PC-9 (cell line): ENCODE data around the gene PRKCB. TPM values are rescaled to one million over a fixed set of nuclear protein-coding genes. Genes with fewer than 3 reads are reported as not detected.

Source experiments
- BruUV-seq: library from RNA; stranded (reverse); fragments of 400-500 nt; replicated peaks from 2 replicates; lab custom pipeline; 2021; lab: Mats Ljungman, UMichigan
- CTCF ChIA-PET: fragments of 300-600 bp; sonication (Branson Sonifier 250); formaldehyde crosslinking; loops from one replicate; lab custom pipeline; 2022; ENCODE audit warnings: antibody characterized with exemption; lab: Charles Lee
- POLR2A ChIA-PET: fragments of 300-600 bp; sonication (Branson Sonifier 250); formaldehyde crosslinking; loops from one replicate; lab custom pipeline; 2022; ENCODE audit warnings: antibody characterized with exemption; ENCODE audit not compliant: unreplicated experiment; lab: Charles Lee
- DNase-seq, 2 experiments: peaks; one replicate each; pipeline versions ENCODE4 v3.0.0 to v3.0.0-alpha.2; 2015 to 2022; ENCODE audit warnings: mixed read lengths in 1 of 2
- H2AFZ ChIP-seq: fragments of 200-600 bp; sonication (generic); 2 replicates; pipeline ENCODE4 v1.8.1; 2017; ENCODE audit warnings: antibody characterized with exemption
- H3F3A ChIP-seq: fragments of 200-600 bp; sonication (generic); 2 replicates; pipeline ENCODE4 v1.8.1; 2017; ENCODE audit warnings: antibody characterized with exemption, mild to moderate bottlenecking, low read depth; ENCODE audit not compliant: insufficient read depth
- H3K27ac ChIP-seq: fragments of 200-600 bp; sonication (generic); 2 replicates; pipeline ENCODE4 v1.6.1; 2016; ENCODE audit warnings: mixed run types
- H3K27me3 ChIP-seq: fragments of 200-600 bp; sonication (generic); 2 replicates; pipeline ENCODE4 v1.6.1; 2016; ENCODE audit warnings: low read depth, mixed run types; ENCODE audit not compliant: insufficient read depth
- H3K36me3 ChIP-seq: fragments of 200-600 bp; sonication (generic); 2 replicates; pipeline ENCODE4 v1.6.1; 2016; ENCODE audit warnings: low read depth, mixed run types
- H3K4me1 ChIP-seq: fragments of 200-600 bp; sonication (generic); replicated peaks from 2 replicates; pipeline ENCODE4 v1.6.1; 2016; ENCODE audit warnings: mixed run types; ENCODE audit not compliant: insufficient read depth
- H3K4me2 ChIP-seq: fragments of 200-600 bp; sonication (generic); 2 replicates; pipeline ENCODE4 v1.6.1; 2017; ENCODE audit warnings: mixed run types
- H3K4me3 ChIP-seq: fragments of 200-600 bp; sonication (generic); 2 replicates; pipeline ENCODE4 v1.6.1; 2016; ENCODE audit warnings: mixed run types
- H3K79me2 ChIP-seq: fragments of 200-600 bp; sonication (generic); 2 replicates; pipeline ENCODE4 v1.6.1; 2017; ENCODE audit warnings: low read depth, mixed run types
- H3K9me2 ChIP-seq: fragments of 200-600 bp; sonication (generic); 2 replicates; pipeline ENCODE4 v1.8.1; 2017; ENCODE audit warnings: mild to moderate bottlenecking; ENCODE audit not compliant: insufficient read depth
- H3K9me3 ChIP-seq: fragments of 200-600 bp; sonication (generic); 2 replicates; pipeline ENCODE4 v1.8.1; 2016; ENCODE audit warnings: low read depth; ENCODE audit not compliant: insufficient read depth
- H4K20me1 ChIP-seq: fragments of 200-600 bp; sonication (generic); 2 replicates; pipeline ENCODE4 v1.8.1; 2017; ENCODE audit not compliant: insufficient read depth
- CTCF ChIP-seq: fragments of 200-600 bp; sonication (generic); conservative IDR thresholded peaks from 2 replicates; pipeline ENCODE4 v1.6.1; 2017; ENCODE audit warnings: mixed run types, antibody characterized with exemption, mild to moderate bottlenecking, moderate library complexity
- EZH2 ChIP-seq: fragments of 200-600 bp; sonication (generic); IDR thresholded peaks from 2 replicates; pipeline ENCODE4 v1.8.0; 2017; ENCODE audit warnings: antibody characterized with exemption, low read depth
- intact Hi-C: fragments of 100-400 bp; cut with micrococcal nuclease; formaldehyde crosslinking; loops from one replicate; pipeline ENCODE4 v1.10.0; 2022; ENCODE audit not compliant: unreplicated experiment
- total RNA-seq: library from RNA; stranded (reverse); gene quantifications from 2 replicates; pipeline ENCODE4 v1.2.3, GENCODE V29; 2021

The PRKCB gene
- total RNA-seq, 1 experiment from 2014 or later: not detected

- TF ChIP-seq EZH2 (no peak), CTCF (no peak)
- Histone ChIP-seq H3F3A (no peaks in the 10 kb centered on the region), H3K4me1 (no peaks in the 10 kb centered on the region), H2AFZ (no peak overlapping the region), H3K36me3 (no peaks in the 10 kb centered on the region), H3K27me3 (peaks cover 29% of the 10 kb centered on the region), H4K20me1 (no peaks in the 10 kb centered on the region), H3K27ac (no peak overlapping the region), H3K79me2 (no peaks in the 10 kb centered on the region), H3K4me3 (no peak overlapping the region), H3K9me2 (no peaks in the 10 kb centered on the region), H3K9me3 (no peaks in the 10 kb centered on the region), H3K4me2 (no peak overlapping the region)
- DNase-seq: no peak
- POLR2A ChIA-PET: no interaction called here
- no TSS peak for BruUV-seq
- intact Hi-C loops: no loop called here
- CTCF ChIA-PET: no interaction called here
Measured at GRCh38 chr16:23979982-23980381, 144.2 kb downstream of the PRKCB start.

GRCh38 chr16:23981429-23982399 lies 145.9 kb downstream of the PRKCB start:
- Histone ChIP-seq H3K27me3 (peaks cover 26% of the 10 kb centered on the region), H3K9me2 (no peaks in the 10 kb centered on the region), H3K4me3 (no peak overlapping the region), H3K36me3 (no peaks in the 10 kb centered on the region), H3F3A (no peaks in the 10 kb centered on the region), H3K4me1 (no peaks in the 10 kb centered on the region), H3K9me3 (no peaks in the 10 kb centered on the region), H3K27ac (no peak overlapping the region), H2AFZ (no peak overlapping the region), H3K79me2 (no peaks in the 10 kb centered on the region), H4K20me1 (no peaks in the 10 kb centered on the region), H3K4me2 (no peak overlapping the region)
- BruUV-seq: no TSS peak
- intact Hi-C loops: no loop called here
- no peak for DNase-seq
- ChIA-PET POLR2A (no interaction called here), CTCF (no interaction called here)
- TF ChIP-seq CTCF (no peak), EZH2 (no peak)

- BruUV-seq: no TSS peak
- intact Hi-C loops: no loop called here
- Histone ChIP-seq H3F3A (no peaks in the 10 kb centered on the region), H3K4me3 (no peak overlapping the region), H3K4me2 (no peak overlapping the region), H4K20me1 (no peaks in the 10 kb centered on the region), H2AFZ (no peak overlapping the region), H3K27ac (no peak overlapping the region), H3K36me3 (no peaks in the 10 kb centered on the region), H3K79me2 (no peaks in the 10 kb centered on the region), H3K27me3 (peaks cover 13% of the 10 kb centered on the region; the same call in 1 of the 2 replicates), H3K4me1 (no peaks in the 10 kb centered on the region), H3K9me2 (no peaks in the 10 kb centered on the region), H3K9me3 (no peaks in the 10 kb centered on the region)
- DNase-seq: no peak
- ChIA-PET POLR2A (no interaction called here), CTCF (no interaction called here)
- no peak for TF ChIP-seq CTCF
- TF ChIP-seq EZH2: no peak
Measured at GRCh38 chr16:23986455-23986854, 150.7 kb downstream of the PRKCB start.
